ENCODE measurements around the gene FUT7. TPM values are rescaled to one million over a fixed set of nuclear protein-coding genes. Genes with fewer than 3 reads are reported as not detected.

Gene FUT7
- total RNA-seq, 1 experiment from 2014 or later = not detected

GRCh38 chr9:137079401-137079787 lies 47.5 kb upstream of the FUT7 start:
- H3K4me2 ChIP-seq (ENCODE audit: insufficient read depth, insufficient read length, low read length) = peak overlapping the region; percentile 77
- H3K27me3 Mint-ChIP-seq (ENCODE audit: low read depth) = peaks cover 44% of the 10 kb centered on the region
- H3K56ac ChIP-seq (ENCODE audit: insufficient read length, low read depth, low read length) = no peak overlapping the region
- WGBS (ENCODE audit: extremely low coverage, insufficient read length, low lambda C conversion rate) = no CpG with 5 or more reads among the region's 13 CpGs
- no peaks in the 10 kb centered on the region for H3K9me3 ChIP-seq (ENCODE audit: control insufficient read depth, low read depth, low read length)
- H3K23me2 ChIP-seq (ENCODE audit: insufficient read length, low read depth, low read length, poor library complexity, severe bottlenecking) = peaks cover 17% of the 10 kb centered on the region
- no peaks in the 10 kb centered on the region; a peak in 1 of 7 replicates for H3K36me3 Mint-ChIP-seq (ENCODE audit: insufficient read depth in 1 of 3, low read depth in 3 of 3)
- H3K27ac ChIP-seq (ENCODE audit: insufficient read length, low read depth, low read length) = no peak overlapping the region
- H3K79me1 ChIP-seq (ENCODE audit: insufficient read depth, low read depth, low read length, poor library complexity, severe bottlenecking) = no peaks in the 10 kb centered on the region
- H4K8ac ChIP-seq (replicated peaks; ENCODE audit: insufficient read length, low read depth, low read length) = no peak overlapping the region
- H2BK120ac ChIP-seq (ENCODE audit: low read depth, low read length, poor library complexity, severe bottlenecking) = no peak overlapping the region
- H3K9me3 Mint-ChIP-seq = no peaks in the 10 kb centered on the region; a peak in 1 of 5 replicates
- no peak overlapping the region for H4K5ac ChIP-seq (ENCODE audit: insufficient read length, low read depth, low read length)
- no peak overlapping the region for H2BK12ac ChIP-seq (ENCODE audit: insufficient read length, low read depth, low read length)
- no peak overlapping the region for H2BK20ac ChIP-seq (ENCODE audit: low read depth, low read length, poor library complexity, severe bottlenecking)
- no peak overlapping the region for H2AK5ac ChIP-seq (ENCODE audit: insufficient read length, low read length)
- no peak overlapping the region for H3K18ac ChIP-seq (ENCODE audit: insufficient read length, low read depth, low read length)
- no peak overlapping the region for H3K4ac ChIP-seq (ENCODE audit: low read depth, low read length)
- no peak overlapping the region for H3K27ac Mint-ChIP-seq
- H2AFZ ChIP-seq (ENCODE audit: low read length) = no peak overlapping the region
- H4K91ac ChIP-seq (ENCODE audit: insufficient read length, low read depth, low read length) = no peak overlapping the region
- H2BK15ac ChIP-seq (ENCODE audit: low read depth, low read length) = no peak overlapping the region; the same call in 1 of the 2 replicates
- no peak for TF ChIP-seq CTCF (conservative IDR thresholded peaks at IDR 0.05)
- peak overlapping the region in 1 of 2 experiments; percentile 68; a peak in 1 of 5 replicates for H3K4me3 Mint-ChIP-seq
- no peak overlapping the region for H2BK5ac ChIP-seq (ENCODE audit: insufficient read length, low read length)
- peaks cover 3% of the 10 kb centered on the region for H4K20me1 ChIP-seq (ENCODE audit: control insufficient read depth, insufficient read depth, insufficient read length)
- H3K9ac ChIP-seq (ENCODE audit: extremely low read depth, insufficient read length, low read length) = no peak overlapping the region
- no peak overlapping the region for H3T11ph ChIP-seq (ENCODE audit: low read length)
- DNase-seq = no peak
- no peaks in the 10 kb centered on the region for H3K79me2 ChIP-seq (ENCODE audit: insufficient read depth, low read length)
- peaks cover 18 to 31% of the 10 kb centered on the region in 2 experiments for H3K4me1 Mint-ChIP-seq
- H3K27me3 ChIP-seq (ENCODE audit: insufficient read depth, low read length) = peaks cover 7% of the 10 kb centered on the region; the same call in 1 of the 2 replicates
- H3K4me1 ChIP-seq (ENCODE audit: insufficient read depth, low read length) = peaks cover 3% of the 10 kb centered on the region; the same call in 1 of the 2 replicates
- H3K23ac ChIP-seq (ENCODE audit: insufficient read length, low read depth, low read length) = no peak overlapping the region
- H3K14ac ChIP-seq (ENCODE audit: insufficient read depth, low read length) = no peak overlapping the region; the same call in 1 of the 2 replicates

Data from H9 (cell line).